ENCODE measurements around the gene TM4SF20. TPM values are rescaled to one million over a fixed set of nuclear protein-coding genes. Genes with fewer than 3 reads are reported as not detected.

The TM4SF20 gene
- total and polyA plus RNA-seq, 10 of the 15 experiments (the other 5 are each of a cell fraction or from before 2014, with no cell fraction given), result 0.04 to 0.07 TPM; not detected in 8

DNA sequence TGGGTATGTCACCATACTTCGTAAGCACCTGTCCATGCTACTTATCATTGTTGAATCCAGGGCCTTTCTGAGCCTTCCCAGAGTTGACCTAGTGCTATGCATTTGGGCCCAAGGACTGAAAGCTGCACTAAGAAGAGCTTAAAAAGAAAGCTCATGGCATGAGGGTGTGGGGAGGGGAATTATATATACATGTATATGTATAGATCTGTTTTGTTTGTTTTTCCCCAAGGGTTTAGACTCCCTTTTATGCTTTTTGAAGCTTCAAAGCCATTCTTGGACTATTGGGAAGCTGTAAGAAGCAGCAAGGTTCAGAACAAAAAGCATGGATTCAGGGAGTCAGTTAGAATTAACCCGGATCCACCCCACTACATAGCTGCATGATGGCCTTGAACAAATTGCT is 30.8 kb downstream of the TM4SF20 start:
- no peak overlapping the region for H3K9ac ChIP-seq (ENCODE audit: control insufficient read depth, insufficient read depth, low read length)
- no TSS peak for BruUV-seq (replicated peaks)
- ATAC-seq (no peak), FAIRE-seq (no peak), DNase-seq (ENCODE audit: low read depth, low spot score) (no peak)
- no peaks in the 10 kb centered on the region for H3K27me3 ChIP-seq (replicated peaks in 1 of 2; ENCODE audit: control insufficient read depth in 2 of 2, insufficient read depth in 2 of 2, low read length in 1 of 2)
- no peak overlapping the region for H3K4me3 ChIP-seq
- in situ Hi-C loops (cut with MboI) (no loop called here), intact Hi-C loops (cut with micrococcal nuclease; ENCODE audit: unreplicated experiment) (no loop called here)
- H3K79me2 ChIP-seq (ENCODE audit: control insufficient read depth, insufficient read depth, low read length), result no peaks in the 10 kb centered on the region
- SMC1A ChIA-PET (ENCODE audit: uncharacterized antibody, unreplicated experiment), result interaction anchor here (1.0 to 3.1 kb wide), 11 partner anchors 12 to 466 kb away, joined by 3 to 11 read pairs (median 4); no protein-coding TSS in a partner anchor
- RAD21 ChIA-PET (ENCODE audit: unreplicated experiment), result interaction anchor here (0.5 to 1.4 kb wide), 4 partner anchors 19 to 178 kb away, joined by 3 to 4 read pairs (median 3); no protein-coding TSS in a partner anchor
- POLR2A ChIA-PET, result interaction anchor here (0.6 to 1.4 kb wide), 3 partner anchors 22 to 61 kb away, joined by 3 to 5 read pairs (median 5); no protein-coding TSS in a partner anchor
- CTCF ChIA-PET, result interaction anchor here (0.6 to 2.2 kb wide), 11 partner anchors 8 to 542 kb away, joined by 3 to 6 read pairs (median 4); no protein-coding TSS in a partner anchor
- no peak for TF ChIP-seq USF1 (IDR thresholded peaks at IDR 0.05; ENCODE audit: borderline replicate concordance, extremely low read length, insufficient read depth, low read depth, low read length)
- TF ChIP-seq IRF4 (IDR thresholded peaks at IDR 0.05; ENCODE audit: low read depth, low read length), result no peak
- no peak for TF ChIP-seq NR2F1 (conservative IDR thresholded peaks at IDR 0.05)
- TF ChIP-seq HDAC6 (IDR thresholded peaks at IDR 0.05; ENCODE audit: unreplicated experiment), result no peak
- TF ChIP-seq BMI1 (IDR thresholded peaks at IDR 0.05; ENCODE audit: borderline replicate concordance), result no peak
- no peak for TF ChIP-seq NFYB (IDR thresholded peaks at IDR 0.05; ENCODE audit: insufficient read depth, low read depth, low read length)
- TF ChIP-seq KDM1A (IDR thresholded peaks at IDR 0.05; ENCODE audit: borderline replicate concordance), result no peak
- no peak for TF ChIP-seq YBX1 (IDR thresholded peaks at IDR 0.05)
- TF ChIP-seq PAX5 (IDR thresholded peaks at IDR 0.05; ENCODE audit: borderline replicate concordance, low read depth, low read length), result no peak
- no peak for TF ChIP-seq GATAD2B (conservative IDR thresholded peaks at IDR 0.05; ENCODE audit: low read depth)
- TF ChIP-seq IKZF2 (IDR thresholded peaks at IDR 0.05), result no peak
- TF ChIP-seq, protein P1, sequence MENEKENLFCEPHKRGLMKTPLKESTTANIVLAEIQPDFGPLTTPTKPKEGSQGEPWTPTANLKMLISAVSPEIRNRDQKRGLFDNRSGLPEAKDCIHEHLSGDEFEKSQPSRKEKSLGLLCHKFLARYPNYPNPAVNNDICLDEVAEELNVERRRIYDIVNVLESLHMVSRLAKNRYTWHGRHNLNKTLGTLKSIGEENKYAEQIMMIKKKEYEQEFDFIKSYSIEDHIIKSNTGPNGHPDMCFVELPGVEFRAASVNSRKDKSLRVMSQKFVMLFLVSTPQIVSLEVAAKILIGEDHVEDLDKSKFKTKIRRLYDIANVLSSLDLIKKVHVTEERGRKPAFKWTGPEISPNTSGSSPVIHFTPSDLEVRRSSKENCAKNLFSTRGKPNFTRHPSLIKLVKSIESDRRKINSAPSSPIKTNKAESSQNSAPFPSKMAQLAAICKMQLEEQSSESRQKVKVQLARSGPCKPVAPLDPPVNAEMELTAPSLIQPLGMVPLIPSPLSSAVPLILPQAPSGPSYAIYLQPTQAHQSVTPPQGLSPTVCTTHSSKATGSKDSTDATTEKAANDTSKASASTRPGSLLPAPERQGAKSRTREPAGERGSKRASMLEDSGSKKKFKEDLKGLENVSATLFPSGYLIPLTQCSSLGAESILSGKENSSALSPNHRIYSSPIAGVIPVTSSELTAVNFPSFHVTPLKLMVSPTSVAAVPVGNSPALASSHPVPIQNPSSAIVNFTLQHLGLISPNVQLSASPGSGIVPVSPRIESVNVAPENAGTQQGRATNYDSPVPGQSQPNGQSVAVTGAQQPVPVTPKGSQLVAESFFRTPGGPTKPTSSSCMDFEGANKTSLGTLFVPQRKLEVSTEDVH (IDR thresholded peaks at IDR 0.05; ENCODE audit: low read depth, partially characterized antibody), result no peak
- no peak for TF ChIP-seq IRF3 (IDR thresholded peaks at IDR 0.05)
- TF ChIP-seq, protein P2, sequence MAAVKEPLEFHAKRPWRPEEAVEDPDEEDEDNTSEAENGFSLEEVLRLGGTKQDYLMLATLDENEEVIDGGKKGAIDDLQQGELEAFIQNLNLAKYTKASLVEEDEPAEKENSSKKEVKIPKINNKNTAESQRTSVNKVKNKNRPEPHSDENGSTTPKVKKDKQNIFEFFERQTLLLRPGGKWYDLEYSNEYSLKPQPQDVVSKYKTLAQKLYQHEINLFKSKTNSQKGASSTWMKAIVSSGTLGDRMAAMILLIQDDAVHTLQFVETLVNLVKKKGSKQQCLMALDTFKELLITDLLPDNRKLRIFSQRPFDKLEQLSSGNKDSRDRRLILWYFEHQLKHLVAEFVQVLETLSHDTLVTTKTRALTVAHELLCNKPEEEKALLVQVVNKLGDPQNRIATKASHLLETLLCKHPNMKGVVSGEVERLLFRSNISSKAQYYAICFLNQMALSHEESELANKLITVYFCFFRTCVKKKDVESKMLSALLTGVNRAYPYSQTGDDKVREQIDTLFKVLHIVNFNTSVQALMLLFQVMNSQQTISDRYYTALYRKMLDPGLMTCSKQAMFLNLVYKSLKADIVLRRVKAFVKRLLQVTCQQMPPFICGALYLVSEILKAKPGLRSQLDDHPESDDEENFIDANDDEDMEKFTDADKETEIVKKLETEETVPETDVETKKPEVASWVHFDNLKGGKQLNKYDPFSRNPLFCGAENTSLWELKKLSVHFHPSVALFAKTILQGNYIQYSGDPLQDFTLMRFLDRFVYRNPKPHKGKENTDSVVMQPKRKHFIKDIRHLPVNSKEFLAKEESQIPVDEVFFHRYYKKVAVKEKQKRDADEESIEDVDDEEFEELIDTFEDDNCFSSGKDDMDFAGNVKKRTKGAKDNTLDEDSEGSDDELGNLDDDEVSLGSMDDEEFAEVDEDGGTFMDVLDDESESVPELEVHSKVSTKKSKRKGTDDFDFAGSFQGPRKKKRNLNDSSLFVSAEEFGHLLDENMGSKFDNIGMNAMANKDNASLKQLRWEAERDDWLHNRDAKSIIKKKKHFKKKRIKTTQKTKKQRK (IDR thresholded peaks at IDR 0.05; ENCODE audit: low read depth, low read length), result no peak
- TF ChIP-seq HCFC1 (IDR thresholded peaks at IDR 0.05; ENCODE audit: low read length), result no peak
- 100% methylated on average over 2 of the region's 2 CpGs for WGBS (ENCODE audit: insufficient coverage, insufficient replicate concordance, low lambda C conversion rate, missing lambda C conversion rate)
- H3K36me3 ChIP-seq (ENCODE audit: control insufficient read depth in 2 of 2, insufficient read depth in 2 of 2, low read length in 1 of 2), result peaks cover 0 to 13% of the 10 kb centered on the region in 2 experiments; a peak in 2 of 4 replicates
- no peak overlapping the region for H3K4me2 ChIP-seq (ENCODE audit: control insufficient read depth, insufficient read depth)
- H2AFZ ChIP-seq (ENCODE audit: control insufficient read depth, low read depth, low read length), result no peak overlapping the region
- no peaks in the 10 kb centered on the region for H3K9me3 ChIP-seq (replicated peaks; ENCODE audit: control insufficient read depth, insufficient read depth, low read length)
- H4K20me1 ChIP-seq (ENCODE audit: control insufficient read depth, insufficient read depth), result no peaks in the 10 kb centered on the region
- H3K27ac ChIP-seq (ENCODE audit: control insufficient read depth, insufficient read depth), result no peak overlapping the region
- no peaks in the 10 kb centered on the region; the same call in 1 of the 2 replicates for H3K4me1 ChIP-seq (ENCODE audit: control insufficient read depth, insufficient read depth, low read length)

Data from GM12878 (cell line).